Keratinocyte (primary cell): Measurements from ENCODE around the gene AGO1. TPM values are rescaled to one million over a fixed set of nuclear protein-coding genes. Genes with fewer than 3 reads are reported as not detected.

Source experiments
- DNase-seq: peaks from one replicate; pipeline ENCODE4 v3.0.0-alpha.2; 2011; ENCODE audit warnings: low read depth, missing footprints, low spot score
- FAIRE-seq: peaks from 2 replicates; lab custom pipeline; 2011; peaks lifted over from hg19 to GRCh38; lab: Jason Lieb, UNC
- H2AFZ ChIP-seq: 2 replicates; pipeline ENCODE4 v1.6.0; 2012; ENCODE audit warnings: low read length, control low read depth, inconsistent platforms; ENCODE audit not compliant: control insufficient read depth
- H3K27ac ChIP-seq: 2 replicates; pipeline ENCODE4 v1.5.1; 2011; ENCODE audit warnings: low read length; ENCODE audit not compliant: control insufficient read depth, insufficient read depth
- H3K27me3 ChIP-seq: 3 replicates; pipeline ENCODE4 v1.6.0; 2011; ENCODE audit warnings: low read length; ENCODE audit not compliant: control insufficient read depth, insufficient read depth; ENCODE audit errors: extremely low read depth
- H3K36me3 ChIP-seq, 2 experiments: 2 replicates in 1 of 2; 3 replicates in 1 of 2; pipeline ENCODE4 v1.5.1; 2011; ENCODE audit warnings: low read length in 2 of 2, mild to moderate bottlenecking in 1 of 2; ENCODE audit not compliant: control insufficient read depth in 2 of 2, insufficient read depth in 2 of 2; ENCODE audit errors: extremely low read depth in 1 of 2
- H3K4me1 ChIP-seq: 3 replicates; pipeline ENCODE4 v1.5.1; 2011; ENCODE audit warnings: low read length; ENCODE audit not compliant: control insufficient read depth, insufficient read depth; ENCODE audit errors: extremely low read depth
- H3K4me2 ChIP-seq: 3 replicates; pipeline ENCODE4 v1.6.0; 2011; ENCODE audit warnings: low read depth, low read length; ENCODE audit not compliant: control insufficient read depth, insufficient read depth; ENCODE audit errors: extremely low read depth
- H3K4me3 ChIP-seq, 3 experiments: fragments of 200-600 bp in 1 of 3; sonication (generic) in 1 of 3; 2 replicates in 2 of 3; 3 replicates in 1 of 3; pipeline ENCODE4 v1.5.1; 2011 to 2016; ENCODE audit warnings: low read length in 3 of 3, mild to moderate bottlenecking in 3 of 3, control low read depth in 2 of 3, inconsistent platforms in 1 of 3, low read depth in 1 of 3, mixed read lengths in 1 of 3, mixed run types in 1 of 3, moderate library complexity in 1 of 3; ENCODE audit not compliant: control insufficient read depth in 2 of 3, insufficient read depth in 2 of 3; ENCODE audit errors: extremely low read depth in 1 of 3
- H3K79me2 ChIP-seq: 2 replicates; pipeline ENCODE4 v1.6.0; 2012; ENCODE audit warnings: low read length; ENCODE audit not compliant: control insufficient read depth, insufficient read depth
- H3K9ac ChIP-seq: 3 replicates; pipeline ENCODE4 v1.6.0; 2011; ENCODE audit warnings: low read length; ENCODE audit not compliant: control insufficient read depth, insufficient read depth; ENCODE audit errors: extremely low read depth
- H3K9me1 ChIP-seq: 3 replicates; pipeline ENCODE4 v1.6.0; 2011; ENCODE audit warnings: low read length; ENCODE audit not compliant: control insufficient read depth, insufficient read depth; ENCODE audit errors: extremely low read depth
- H3K9me3 ChIP-seq: 2 replicates; pipeline ENCODE4 v1.5.1; 2012; ENCODE audit warnings: low read depth, low read length; ENCODE audit not compliant: control insufficient read depth
- H4K20me1 ChIP-seq: 3 replicates; pipeline ENCODE4 v1.6.0; 2011; ENCODE audit warnings: low read length; ENCODE audit not compliant: control insufficient read depth, insufficient read depth; ENCODE audit errors: extremely low read depth
- EZH2 ChIP-seq: IDR thresholded peaks from one replicate; pipeline ENCODE4 v1.6.1; 2012; ENCODE audit warnings: inconsistent platforms, mild to moderate bottlenecking, low read length, moderate library complexity
- dilution Hi-C: fragments of 300-500 bp; cut with MboI; formaldehyde crosslinking; loops from one replicate; pipeline ENCODE4 v1.7.0; 2020; ENCODE audit warnings: low sequenced_read_pairs; ENCODE audit not compliant: extremely low pct_ligation_motif_present
- polyA plus RNA-seq, 5 experiments: library from polyadenylated mRNA; depleted of rRNA in 3 of 5; stranded (reverse) in 3 of 5; stranded (forward) in 1 of 5; unstranded in 1 of 5; fragments of >200 nt; gene quantifications; 1 replicate in 1 of 5; 2 replicates in 3 of 5; 3 replicates in 1 of 5; pipeline versions ENCODE4 v1.2.1 to v1.2.3, GENCODE V29; 2011 to 2012; ENCODE audit warnings: missing spikeins in 2 of 5, low read depth in 1 of 5, low replicate concordance in 1 of 5
- TF ChIP-seq, protein P1 (sequence below), 3 experiments: IDR thresholded peaks in 1 of 3; conservative IDR thresholded peaks in 1 of 3; optimal IDR thresholded peaks in 1 of 3; 2 replicates in 2 of 3; 3 replicates in 1 of 3; pipeline versions ENCODE3 to v1.5.1; 2011; ENCODE audit warnings: low read length in 3 of 3, mild to moderate bottlenecking in 3 of 3, moderate library complexity in 2 of 3, control low read depth in 1 of 3, inconsistent platforms in 1 of 3; ENCODE audit not compliant: insufficient read depth in 2 of 3; ENCODE audit errors: extremely low read depth in 1 of 3

Gene AGO1
- polyA plus RNA-seq, 1 donor (not counting 4 experiments of a cell fraction or from before 2014, with no cell fraction given): 5.7 TPM

DNA sequence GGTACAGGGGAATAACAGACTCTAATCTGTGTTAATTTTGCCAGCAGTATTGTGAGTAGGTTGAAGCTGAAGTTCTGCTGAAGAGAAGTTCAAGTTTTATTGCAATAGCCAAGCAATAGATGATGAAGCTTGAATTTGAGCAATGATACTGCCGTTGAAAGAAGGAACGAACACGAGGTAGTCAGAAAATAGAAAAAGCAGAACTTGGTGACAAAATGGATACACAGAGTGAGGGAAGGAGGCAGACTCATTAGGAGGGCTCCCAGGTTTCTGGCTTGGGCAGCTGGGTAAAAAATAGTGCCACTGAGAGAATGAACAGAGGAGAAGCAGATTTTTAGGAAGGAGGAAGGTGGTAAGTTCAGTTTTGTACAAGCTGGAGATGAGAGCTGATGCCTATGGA lies 22.3 kb upstream of the AGO1 start:
- Histone ChIP-seq H4K20me1 (no peaks in the 10 kb centered on the region), H3K9ac (no peak overlapping the region), H3K4me2 (no peak overlapping the region), H3K27ac (no peak overlapping the region), H3K36me3 (no peaks in the 10 kb centered on the region), H3K4me1 (no peaks in the 10 kb centered on the region), H3K27me3 (no peaks in the 10 kb centered on the region), H2AFZ (no peak overlapping the region), H3K9me3 (no peaks in the 10 kb centered on the region), H3K9me1 (no peaks in the 10 kb centered on the region), H3K79me2 (no peaks in the 10 kb centered on the region), H3K4me3 (no peak overlapping the region)
- no peak for TF ChIP-seq EZH2
- TF ChIP-seq, protein P1, sequence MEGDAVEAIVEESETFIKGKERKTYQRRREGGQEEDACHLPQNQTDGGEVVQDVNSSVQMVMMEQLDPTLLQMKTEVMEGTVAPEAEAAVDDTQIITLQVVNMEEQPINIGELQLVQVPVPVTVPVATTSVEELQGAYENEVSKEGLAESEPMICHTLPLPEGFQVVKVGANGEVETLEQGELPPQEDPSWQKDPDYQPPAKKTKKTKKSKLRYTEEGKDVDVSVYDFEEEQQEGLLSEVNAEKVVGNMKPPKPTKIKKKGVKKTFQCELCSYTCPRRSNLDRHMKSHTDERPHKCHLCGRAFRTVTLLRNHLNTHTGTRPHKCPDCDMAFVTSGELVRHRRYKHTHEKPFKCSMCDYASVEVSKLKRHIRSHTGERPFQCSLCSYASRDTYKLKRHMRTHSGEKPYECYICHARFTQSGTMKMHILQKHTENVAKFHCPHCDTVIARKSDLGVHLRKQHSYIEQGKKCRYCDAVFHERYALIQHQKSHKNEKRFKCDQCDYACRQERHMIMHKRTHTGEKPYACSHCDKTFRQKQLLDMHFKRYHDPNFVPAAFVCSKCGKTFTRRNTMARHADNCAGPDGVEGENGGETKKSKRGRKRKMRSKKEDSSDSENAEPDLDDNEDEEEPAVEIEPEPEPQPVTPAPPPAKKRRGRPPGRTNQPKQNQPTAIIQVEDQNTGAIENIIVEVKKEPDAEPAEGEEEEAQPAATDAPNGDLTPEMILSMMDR (optimal IDR thresholded peaks at IDR 0.05 in 1 of 3, IDR thresholded peaks at IDR 0.05 in 1 of 3, conservative IDR thresholded peaks at IDR 0.05 in 1 of 3; ENCODE audit: extremely low read depth in 1 of 3, insufficient read depth in 2 of 3, low read length in 3 of 3): no peak
- FAIRE-seq (no peak), DNase-seq (no peak)
- dilution Hi-C loops: no loop called here

DNA sequence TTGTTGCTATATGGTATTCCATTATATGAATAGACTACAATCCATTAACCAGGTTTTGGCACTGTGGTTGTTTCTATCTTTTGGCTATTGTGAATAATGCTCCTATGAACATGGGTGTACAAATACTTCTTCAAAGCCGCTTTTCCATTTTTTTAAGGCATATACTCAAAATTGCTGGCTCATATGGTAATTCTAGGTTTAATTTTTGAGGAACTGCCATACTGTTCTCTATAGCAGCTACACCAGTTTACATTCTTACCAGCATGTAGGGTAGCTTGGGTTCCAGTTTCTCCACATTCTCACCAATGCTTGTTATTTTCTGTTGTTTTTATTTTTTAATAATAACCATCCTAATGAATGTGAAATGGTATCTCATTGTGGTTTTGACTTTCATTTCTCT lies 19.9 kb upstream of the AGO1 start:
- DNase-seq: no peak
- Histone ChIP-seq H3K36me3 (no peaks in the 10 kb centered on the region), H3K4me1 (no peaks in the 10 kb centered on the region), H3K79me2 (no peaks in the 10 kb centered on the region), H3K27ac (no peak overlapping the region), H3K4me2 (no peak overlapping the region), H3K4me3 (no peak overlapping the region), H3K9me3 (no peaks in the 10 kb centered on the region), H3K9ac (no peak overlapping the region), H4K20me1 (no peaks in the 10 kb centered on the region), H3K9me1 (no peaks in the 10 kb centered on the region), H2AFZ (no peak overlapping the region), H3K27me3 (no peaks in the 10 kb centered on the region)
- dilution Hi-C loops: no loop called here
- TF ChIP-seq, protein P1 (optimal IDR thresholded peaks at IDR 0.05 in 1 of 3, IDR thresholded peaks at IDR 0.05 in 1 of 3, conservative IDR thresholded peaks at IDR 0.05 in 1 of 3; ENCODE audit: extremely low read depth in 1 of 3, insufficient read depth in 2 of 3, low read length in 3 of 3): no peak
- TF ChIP-seq EZH2: no peak
- no peak for FAIRE-seq
